Gastroesophageal sphincter (tissue), 4 donors: ENCODE data around the gene TBC1D1. TPM values are rescaled to one million over a fixed set of nuclear protein-coding genes. Genes with fewer than 3 reads are reported as not detected.
A peak's percentile ranks its signal among the peaks of the same experiment; 100 is the strongest.

Source experiments
- ATAC-seq: fragments of 150-250 bp; one replicate; pipeline ENCODE4 v1.9.1; 2016; ENCODE audit warnings: mild to moderate bottlenecking, moderate library complexity
- H3K27ac ChIP-seq, 4 donors: fragments of 200-600 bp; sonication (generic) in 3 of 4; 1 replicate in 3 of 4; 2 replicates in 1 of 4; pipeline ENCODE4 v1.5.1; 2016 to 2019
- H3K27me3 ChIP-seq: fragments of 200-600 bp; sonication (generic); one replicate; pipeline ENCODE4 v1.5.1; 2019
- H3K36me3 ChIP-seq, 2 donors: fragments of 200-600 bp; sonication (generic); one replicate each; pipeline ENCODE4 v1.5.1; 2019; ENCODE audit warnings: control low read depth in 1 of 2
- H3K4me1 ChIP-seq, 3 donors: fragments of 200-600 bp; sonication (generic); 1 replicate in 2 of 3; 2 replicates in 1 of 3; pipeline ENCODE4 v1.5.1; 2016 to 2019; ENCODE audit warnings: control low read depth in 2 of 3
- H3K4me3 ChIP-seq, 2 donors: fragments of 200-600 bp; sonication (generic); one replicate each; pipeline ENCODE4 v1.5.1; 2019; ENCODE audit warnings: mild to moderate bottlenecking in 1 of 2, moderate library complexity in 1 of 2
- H3K9me3 ChIP-seq, 3 donors: fragments of 200-600 bp; sonication (generic); one replicate each; pipeline ENCODE4 v1.5.1; 2017 to 2019; ENCODE audit warnings: control low read depth in 2 of 3
- CTCF ChIP-seq, 4 experiments: fragments of 200-600 bp in 2 of 4; fragments of 450-650 bp in 2 of 4; sonication (generic) in 1 of 4; IDR thresholded peaks; one replicate each; pipeline ENCODE4 v1.5.1; 2017 to 2019; ENCODE audit warnings: antibody characterized with exemption in 4 of 4, mild to moderate bottlenecking in 2 of 4, moderate library complexity in 2 of 4
- EP300 ChIP-seq: sonication (generic); formaldehyde crosslinking; IDR thresholded peaks from one replicate; pipeline ENCODE4 v1.6.1; 2017; ENCODE audit warnings: antibody characterized with exemption, mild to moderate bottlenecking
- POLR2A ChIP-seq, 2 donors: fragments of 450-650 bp; IDR thresholded peaks; one replicate each; pipeline ENCODE4 v1.6.1; 2017; ENCODE audit warnings: antibody characterized with exemption in 2 of 2, mild to moderate bottlenecking in 2 of 2, moderate library complexity in 1 of 2
- POLR2AphosphoS5 ChIP-seq: sonication (generic); formaldehyde crosslinking; IDR thresholded peaks from one replicate; pipeline ENCODE4 v1.6.1; 2017; ENCODE audit warnings: antibody characterized with exemption
- WGBS, 2 donors: methylation state at CpG; one replicate each; pipeline ENCODE4 v1.1.5; 2018; ENCODE audit warnings: low coverage in 1 of 2; 5-methylcytosine and 5-hydroxymethylcytosine counted together
- total RNA-seq, 4 donors: library from RNA; depleted of rRNA; stranded (reverse); fragments of >200 nt; gene quantifications; one replicate each; pipeline ENCODE4 v1.1.0, GENCODE V29; 2016

TBC1D1 gene
- total RNA-seq, 4 donors from 2014 or later, result 190 to 279 (median 241) TPM

GRCh38 chr4:38155589-38156294 lies 264.9 kb downstream of the TBC1D1 start:
- Histone ChIP-seq H3K36me3 (no peaks in the 10 kb centered on the region), H3K9me3 (no peaks in the 10 kb centered on the region), H3K4me1 (peaks cover 0 to 27% (median 8%) of the 10 kb centered on the region in 3 donors), H3K4me3 (no peak overlapping the region), H3K27ac (peak overlapping the region in 2 of 4 donors; percentile 11 to 71), H3K27me3 (no peaks in the 10 kb centered on the region)
- ATAC-seq, result no peak
- 67 to 100% methylated on average over 3 to 5 of the region's 7 CpGs for WGBS, 2 donors
- no peak for TF ChIP-seq EP300
- no peak for TF ChIP-seq POLR2A (IDR thresholded peaks at IDR 0.05)

GRCh38 chr4:38157592-38157991 lies 266.7 kb downstream of the TBC1D1 start:
- H3K9me3 ChIP-seq, result no peaks in the 10 kb centered on the region
- H3K4me1 ChIP-seq, result peaks cover 0 to 42% (median 18%) of the 10 kb centered on the region in 3 donors
- no peak overlapping the region for H3K27ac ChIP-seq
- H3K36me3 ChIP-seq, result no peaks in the 10 kb centered on the region
- no peak for TF ChIP-seq EP300
- no peak for TF ChIP-seq POLR2A (IDR thresholded peaks at IDR 0.05)
- no peak for TF ChIP-seq POLR2AphosphoS5
- no peak for TF ChIP-seq CTCF (IDR thresholded peaks at IDR 0.05)
- no peak overlapping the region for H3K4me3 ChIP-seq
- 17% methylated on average over 1 of the region's 1 CpG; no CpG with 5 or more reads in 1 of the 2 donors for WGBS, 2 donors
- no peak for ATAC-seq
- H3K27me3 ChIP-seq, result no peaks in the 10 kb centered on the region

- Histone ChIP-seq H3K4me1 (peaks cover 0 to 38% (median 14%) of the 10 kb centered on the region in 3 donors), H3K36me3 (no peaks in the 10 kb centered on the region), H3K4me3 (no peak overlapping the region), H3K27me3 (no peaks in the 10 kb centered on the region), H3K27ac (peak overlapping the region in 3 of 4 donors; percentile 39 to 55 (median 50)), H3K9me3 (peaks cover 0 to 5% (median 0%) of the 10 kb centered on the region in 3 donors)
- 23 to 54% methylated on average over 3 of the region's 3 CpGs for WGBS, 2 donors
- no peak for TF ChIP-seq EP300
- no peak for TF ChIP-seq CTCF (IDR thresholded peaks at IDR 0.05)
- peak; percentile 49 for TF ChIP-seq POLR2AphosphoS5
- ATAC-seq, result peak; percentile 79
These were observed 269.8 kb downstream of the TBC1D1 start for GRCh38 chr4:38160487-38161207.

- Histone ChIP-seq H3K4me1 (peaks cover 0 to 33% (median 11%) of the 10 kb centered on the region in 3 donors), H3K27me3 (no peaks in the 10 kb centered on the region), H3K9me3 (peaks cover 0 to 5% (median 0%) of the 10 kb centered on the region in 3 donors), H3K36me3 (no peaks in the 10 kb centered on the region), H3K4me3 (no peak overlapping the region), H3K27ac (peak overlapping the region in 2 of 4 donors; percentile 12 to 39)
- no peak for ATAC-seq
- WGBS, 2 donors, result 53 to 62% methylated on average over 4 to 5 of the region's 5 CpGs
- TF ChIP-seq POLR2A (IDR thresholded peaks at IDR 0.05) (no peak), POLR2AphosphoS5 (no peak), EP300 (no peak), CTCF (IDR thresholded peaks at IDR 0.05) (no peak)
These were observed 270.6 kb downstream of the TBC1D1 start for GRCh38 chr4:38161208-38162113.

GRCh38 chr4:38162240-38162784 lies 271.4 kb downstream of the TBC1D1 start:
- H3K9me3 ChIP-seq, result peaks cover 0 to 5% (median 0%) of the 10 kb centered on the region in 3 donors
- no peak for TF ChIP-seq POLR2A (IDR thresholded peaks at IDR 0.05)
- TF ChIP-seq CTCF (IDR thresholded peaks at IDR 0.05), result no peak
- TF ChIP-seq POLR2AphosphoS5, result no peak
- TF ChIP-seq EP300, result no peak
- H3K27me3 ChIP-seq, result no peaks in the 10 kb centered on the region
- peaks cover 0 to 33% (median 11%) of the 10 kb centered on the region in 3 donors for H3K4me1 ChIP-seq
- WGBS, 2 donors, result 87 to 92% methylated on average over 2 to 3 of the region's 4 CpGs
- H3K4me3 ChIP-seq, result no peak overlapping the region
- no peaks in the 10 kb centered on the region for H3K36me3 ChIP-seq
- ATAC-seq, result no peak
- peak overlapping the region in 1 of 4 donors; percentile 12 for H3K27ac ChIP-seq
